Naive B cell (primary cell): Measurements from ENCODE around the gene VWA5A. TPM values are rescaled to one million over a fixed set of nuclear protein-coding genes. Genes with fewer than 3 reads are reported as not detected.
"Not testable (repeated sequence)": the region's sequence is repeated elsewhere in the genome, so short reads cannot be mapped to it uniquely, and the experiment has no call there.

ENCODE experiments used
- ATAC-seq, 2 donors: fragments of 150-1000 bp; cut with Tn5 transposase; 2 replicates each; pipeline ENCODE4 v1.10.0; 2021; ENCODE audit warnings: low read depth in 2 of 2, mild to moderate bottlenecking in 2 of 2, moderate library complexity in 2 of 2
- DNase-seq: peaks from one replicate; pipeline ENCODE4 v3.0.0; 2022
- H3K27ac Mint-ChIP-seq, 6 donors: one replicate each; pipeline ENCODE4 v1.8.0; 2020 to 2022; ENCODE audit warnings: mild to moderate bottlenecking in 6 of 6, mixed read lengths in 6 of 6, moderate library complexity in 5 of 6, inconsistent platforms in 2 of 6
- H3K27me3 Mint-ChIP-seq, 3 donors: one replicate each; pipeline ENCODE4 v1.8.0; 2021 to 2022; ENCODE audit warnings: mixed read lengths in 3 of 3, mild to moderate bottlenecking in 1 of 3
- H3K36me3 Mint-ChIP-seq, 2 donors: one replicate each; pipeline ENCODE4 v1.8.0; 2020 to 2022; ENCODE audit warnings: mixed read lengths in 2 of 2, inconsistent platforms in 1 of 2, mild to moderate bottlenecking in 1 of 2
- H3K4me1 Mint-ChIP-seq, 3 donors: one replicate each; pipeline ENCODE4 v1.8.0; 2020 to 2022; ENCODE audit warnings: mixed read lengths in 3 of 3, inconsistent platforms in 1 of 3, mild to moderate bottlenecking in 1 of 3, moderate library complexity in 1 of 3
- H3K4me3 Mint-ChIP-seq, 8 donors: one replicate each; pipeline ENCODE4 v1.8.0; 2020 to 2022; ENCODE audit warnings: mild to moderate bottlenecking in 8 of 8, mixed read lengths in 8 of 8, moderate library complexity in 8 of 8, inconsistent platforms in 2 of 8
- H3K9me3 Mint-ChIP-seq, 7 donors: one replicate each; pipeline ENCODE4 v1.8.0; 2020 to 2022; ENCODE audit warnings: mixed read lengths in 7 of 7, mild to moderate bottlenecking in 5 of 7, inconsistent platforms in 2 of 7, moderate library complexity in 1 of 7
- polyA plus RNA-seq, 6 donors: library from polyadenylated mRNA; unstranded; fragments of 300-500 nt; fragmentation: Illumina TruSeq; gene quantifications; one replicate each; pipeline ENCODE4 v1.2.3, GENCODE V29; 2021; ENCODE audit warnings: low read depth in 6 of 6

The VWA5A gene
- polyA plus RNA-seq, 6 donors from 2014 or later, result 4.5 to 15.8 (median 11.6) TPM; not detected in 1

DNA sequence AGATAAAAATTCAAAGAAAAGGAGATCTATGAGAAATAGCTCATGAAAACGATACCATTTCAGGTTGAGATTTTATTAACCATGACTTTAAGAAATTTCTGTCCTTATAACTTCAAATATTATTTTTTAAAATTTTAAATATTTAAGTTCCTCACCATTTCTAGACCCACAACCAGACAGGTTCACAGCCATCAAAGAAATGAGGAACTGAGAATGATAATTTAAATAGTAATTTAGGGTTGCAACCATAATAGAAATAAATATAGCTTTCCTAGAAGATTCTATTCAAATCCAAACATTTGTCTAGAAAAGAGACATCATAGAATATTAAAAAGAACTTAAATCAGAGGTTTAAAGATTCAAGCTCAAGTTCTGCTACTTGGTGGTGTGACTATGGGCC is 5.9 kb upstream of the VWA5A start:
- no peaks in the 10 kb centered on the region for H3K9me3 Mint-ChIP-seq
- no peak overlapping the region for H3K27ac Mint-ChIP-seq
- ATAC-seq (peak; percentile 49 to 57), DNase-seq (no peak)
- peaks cover 3 to 9% (median 8%) of the 10 kb centered on the region in 3 donors for H3K4me1 Mint-ChIP-seq
- H3K36me3 Mint-ChIP-seq, result no peaks in the 10 kb centered on the region
- no peak overlapping the region for H3K4me3 Mint-ChIP-seq
- H3K27me3 Mint-ChIP-seq, result peaks cover 10 to 16% (median 12%) of the 10 kb centered on the region in 3 donors

DNA sequence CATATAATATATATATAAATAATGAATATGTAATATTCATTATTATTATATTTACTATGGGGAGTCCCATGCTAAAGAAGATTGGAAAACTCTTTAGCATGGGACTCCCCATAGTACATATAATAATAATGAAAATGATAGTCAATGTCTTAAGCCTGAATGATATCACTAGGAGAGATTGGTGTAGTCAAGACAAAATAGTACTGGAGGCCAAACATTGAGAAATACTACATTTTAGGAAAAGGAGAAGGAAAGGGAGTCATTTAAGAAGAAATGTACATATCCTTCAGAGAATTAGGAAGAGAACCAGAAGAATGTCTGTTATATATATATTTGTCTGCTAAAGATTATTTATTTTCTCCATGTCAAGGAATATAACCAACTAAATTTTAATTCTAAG is 5.0 kb upstream of the VWA5A start:
- peaks cover 4 to 13% (median 8%) of the 10 kb centered on the region in 3 donors for H3K27me3 Mint-ChIP-seq
- no peak overlapping the region for H3K27ac Mint-ChIP-seq
- peaks cover 3 to 14% (median 12%) of the 10 kb centered on the region in 3 donors for H3K4me1 Mint-ChIP-seq
- DNase-seq (no peak), ATAC-seq (no peak)
- H3K36me3 Mint-ChIP-seq, result no peaks in the 10 kb centered on the region
- H3K9me3 Mint-ChIP-seq, result no peaks in the 10 kb centered on the region
- H3K4me3 Mint-ChIP-seq, result no peak overlapping the region

DNA sequence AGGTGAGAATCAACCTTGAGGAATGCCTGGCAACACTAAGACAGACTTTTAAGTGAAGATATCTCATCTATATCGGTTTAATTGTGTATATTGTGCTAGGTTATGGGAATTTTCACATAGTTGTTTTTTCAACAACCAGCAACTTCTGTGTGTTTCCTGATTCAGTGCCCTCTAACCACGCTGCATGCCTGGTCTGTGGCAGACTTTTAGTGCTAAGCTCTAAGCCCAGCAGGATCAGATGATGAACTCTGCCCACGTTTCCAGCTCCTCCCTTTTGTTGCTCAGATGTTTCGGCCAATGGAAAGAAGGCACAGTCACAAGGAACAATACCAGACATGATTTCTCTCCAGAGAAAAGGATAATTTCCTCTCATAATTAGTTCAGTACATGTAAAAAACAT is 1.4 kb upstream of the VWA5A start:
- Mint-ChIP-seq H3K4me1 (peaks cover 8 to 22% (median 13%) of the 10 kb centered on the region in 3 donors), H3K9me3 (no peaks in the 10 kb centered on the region), H3K4me3 (no peak overlapping the region), H3K27me3 (peaks cover 0 to 11% (median 3%) of the 10 kb centered on the region in 3 donors), H3K36me3 (peaks cover 0 to 2% of the 10 kb centered on the region in 2 donors), H3K27ac (no peak overlapping the region)
- ATAC-seq (no peak), DNase-seq (no peak)

DNA sequence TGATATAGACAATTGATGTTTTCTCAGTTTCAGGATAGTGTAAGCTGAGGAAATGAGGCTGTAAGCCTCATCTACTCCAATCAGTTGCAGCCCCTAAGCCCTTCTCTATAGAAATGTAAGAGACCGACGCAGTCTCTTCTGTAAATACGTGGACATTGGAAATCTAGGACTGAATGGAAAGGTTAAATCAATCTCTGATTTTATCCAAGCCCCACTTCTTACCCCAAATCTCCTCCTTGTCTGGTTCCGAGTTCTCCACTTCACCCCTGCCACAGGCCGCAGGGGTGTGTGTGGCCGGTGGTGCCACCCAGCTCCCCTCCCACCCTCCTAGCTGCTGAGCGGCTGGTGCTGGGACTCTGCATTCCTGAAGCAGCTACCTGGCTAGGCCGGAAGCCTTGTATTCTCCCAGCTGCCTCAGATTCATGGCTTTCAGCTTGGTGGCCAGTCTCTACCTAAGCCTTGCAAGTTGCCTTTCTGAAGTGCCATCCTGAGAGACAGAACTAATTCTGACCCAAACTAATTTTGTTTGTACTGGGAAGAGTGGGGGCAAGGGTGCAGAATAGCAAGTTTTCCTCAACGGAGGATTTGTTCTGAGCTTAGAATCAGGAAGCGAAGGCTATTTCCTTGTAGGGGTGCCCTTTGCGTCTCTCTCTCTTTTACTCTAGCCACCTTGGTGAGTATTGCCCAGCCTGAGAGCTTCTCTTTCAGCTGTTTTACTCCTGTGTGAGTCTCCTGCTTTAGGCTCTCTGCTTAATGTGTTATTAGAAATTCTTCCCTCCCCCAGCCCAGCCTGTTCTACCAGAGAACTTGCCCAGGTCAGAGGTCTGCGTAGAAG is 749 bp downstream of the VWA5A start:
- H3K27me3 Mint-ChIP-seq, result peaks cover 0 to 11% (median 3%) of the 10 kb centered on the region in 3 donors

DNA sequence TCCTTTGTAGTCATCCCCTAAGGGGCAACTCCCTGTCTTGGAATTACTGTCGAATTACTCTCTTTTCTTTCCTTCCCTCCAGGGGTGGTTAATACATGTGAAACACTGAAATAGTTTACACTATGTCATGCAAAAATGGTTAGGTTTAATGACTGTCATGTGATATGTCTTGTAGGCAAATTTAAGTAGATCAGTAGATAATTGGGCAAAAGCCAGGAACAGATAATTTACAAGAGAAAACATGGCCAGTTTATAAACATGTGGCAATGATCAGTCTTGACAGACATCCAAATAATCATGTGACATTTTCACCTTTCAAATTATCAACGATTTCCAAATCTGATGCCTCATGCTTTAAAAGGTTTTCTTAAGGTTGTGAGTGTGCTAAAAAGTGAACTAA is 3.9 kb downstream of the VWA5A start:
- DNase-seq, result no peak
- Mint-ChIP-seq H3K36me3 (peaks cover 0 to 4% of the 10 kb centered on the region in 2 donors), H3K27me3 (peaks cover 0 to 5% (median 0%) of the 10 kb centered on the region in 3 donors), H3K27ac (no peak overlapping the region), H3K4me3 (no peak overlapping the region), H3K9me3 (no peaks in the 10 kb centered on the region), H3K4me1 (peaks cover 8 to 17% (median 13%) of the 10 kb centered on the region in 3 donors)
- no peak for ATAC-seq

More for the DNA sequence above, 749 bp downstream of the VWA5A start:
- H3K9me3 Mint-ChIP-seq, result no peaks in the 10 kb centered on the region
- ATAC-seq, result no peak
- no peak for DNase-seq
- peak overlapping the region; percentile 29 to 96 (median 85) for H3K4me3 Mint-ChIP-seq
- peaks cover 8 to 17% (median 13%) of the 10 kb centered on the region in 3 donors for H3K4me1 Mint-ChIP-seq
- H3K36me3 Mint-ChIP-seq, result peaks cover 0 to 4% of the 10 kb centered on the region in 2 donors
- peak overlapping the region in 2 of 6 donors; percentile 59 to 62 for H3K27ac Mint-ChIP-seq

DNA sequence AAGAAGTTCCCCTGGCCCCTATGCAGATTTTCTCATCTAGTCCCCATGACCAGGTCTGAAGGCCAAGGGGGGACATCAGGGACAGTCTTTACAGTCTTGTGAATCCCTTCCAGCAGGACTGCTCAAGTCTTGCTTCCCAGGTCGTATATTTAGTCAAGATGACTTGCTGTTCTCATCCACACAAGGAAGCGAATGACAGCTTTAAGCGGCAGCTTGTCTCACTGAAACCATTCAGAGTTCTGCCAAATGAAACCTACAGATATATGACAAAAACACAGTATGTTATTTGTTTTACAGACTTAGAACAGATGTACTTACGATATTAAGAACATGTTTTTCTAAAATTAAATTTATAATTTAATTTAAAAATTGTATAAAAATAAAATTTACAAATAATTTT is 5.6 kb downstream of the VWA5A start:
- Mint-ChIP-seq H3K4me1 (peaks cover 2 to 5% (median 3%) of the 10 kb centered on the region in 3 donors), H3K27ac (peak overlapping the region in 2 of 6 donors; percentile 36 to 83), H3K4me3 (no peak overlapping the region), H3K27me3 (peaks cover 0 to under 1% (median 0%) of the 10 kb centered on the region in 3 donors), H3K9me3 (peaks cover 0 to 3% (median 0%) of the 10 kb centered on the region in 7 donors), H3K36me3 (peaks cover 0 to 4% of the 10 kb centered on the region in 2 donors)
- no peak for DNase-seq
- no peak for ATAC-seq

DNA sequence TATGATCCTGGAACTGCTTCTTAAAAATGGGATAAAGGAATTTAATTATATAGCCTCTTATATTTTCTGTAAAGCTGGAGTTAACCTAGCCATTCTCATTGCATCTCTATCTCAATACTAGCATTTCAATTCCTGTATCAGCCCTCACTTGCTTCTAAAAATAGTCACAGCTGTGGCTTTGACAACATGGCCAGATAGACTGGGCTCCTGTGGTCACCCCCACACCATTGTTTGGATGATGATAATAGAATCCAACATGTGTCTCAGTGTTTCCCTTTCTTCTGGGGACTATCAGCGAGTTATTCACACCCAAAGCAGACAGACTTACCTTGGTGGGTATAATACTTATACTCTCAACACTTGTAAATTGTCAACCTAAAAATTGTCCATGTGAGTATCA is 6.9 kb downstream of the VWA5A start:
- DNase-seq, result no peak
- H3K9me3 Mint-ChIP-seq, result peaks cover 0 to 5% (median 0%) of the 10 kb centered on the region in 7 donors
- H3K4me1 Mint-ChIP-seq, result no peaks in the 10 kb centered on the region
- no peak for ATAC-seq
- no peak overlapping the region for H3K27ac Mint-ChIP-seq
- H3K36me3 Mint-ChIP-seq, result peaks cover 0 to 4% of the 10 kb centered on the region in 2 donors
- H3K4me3 Mint-ChIP-seq, result no peak overlapping the region
- H3K27me3 Mint-ChIP-seq, result no peaks in the 10 kb centered on the region

DNA sequence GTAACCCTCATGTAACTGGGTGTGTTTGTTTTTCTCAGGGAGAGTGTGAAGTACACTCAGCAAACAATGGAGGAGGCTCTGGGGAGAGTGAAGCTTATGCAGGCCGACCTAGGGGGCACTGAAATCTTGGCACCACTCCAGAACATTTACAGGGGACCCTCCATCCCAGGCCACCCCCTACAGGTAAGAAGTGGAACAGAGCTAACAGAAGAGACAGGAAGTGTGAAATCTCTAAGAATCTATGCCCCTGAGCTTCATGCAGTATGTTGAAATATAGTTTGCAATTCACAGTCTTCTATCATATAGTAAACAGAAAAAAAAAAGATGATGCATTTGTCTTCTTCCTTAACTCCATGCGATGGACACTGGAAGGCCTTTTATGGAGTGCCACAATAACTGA is 8.4 kb downstream of the VWA5A start:
- peaks cover 0 to 15% (median 6%) of the 10 kb centered on the region in 7 donors for H3K9me3 Mint-ChIP-seq
- H3K4me1 Mint-ChIP-seq, result no peaks in the 10 kb centered on the region
- H3K4me3 Mint-ChIP-seq, result no peak overlapping the region
- H3K27me3 Mint-ChIP-seq, result no peaks in the 10 kb centered on the region
- ATAC-seq, result no peak
- H3K36me3 Mint-ChIP-seq, result peaks cover 0 to 4% of the 10 kb centered on the region in 2 donors
- H3K27ac Mint-ChIP-seq, result no peak overlapping the region
- DNase-seq, result no peak

DNA sequence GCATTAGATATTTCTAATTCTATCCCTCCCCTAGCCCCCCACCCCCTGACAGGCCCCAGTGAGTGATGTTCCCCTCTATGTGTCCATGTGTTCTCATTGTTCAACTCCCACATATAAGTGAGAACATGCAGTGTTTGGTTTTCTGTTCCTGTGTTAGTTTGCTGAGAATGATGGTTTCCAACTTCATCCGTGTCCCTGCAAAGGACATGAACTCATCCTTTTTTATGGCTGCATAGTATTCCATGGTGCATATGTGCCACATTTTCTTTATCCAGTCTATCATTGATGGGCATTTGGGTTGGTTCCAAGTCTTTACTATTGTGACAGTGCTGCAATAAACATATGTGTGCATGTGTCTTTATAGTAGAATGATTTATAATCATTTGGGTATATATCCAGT is 11.9 kb downstream of the VWA5A start:
- not testable (repeated sequence) for ATAC-seq, H3K27me3 Mint-ChIP-seq, H3K4me3 Mint-ChIP-seq, H3K4me1 Mint-ChIP-seq, H3K27ac Mint-ChIP-seq, H3K36me3 Mint-ChIP-seq, DNase-seq
- H3K9me3 Mint-ChIP-seq, result peaks cover 3 to 21% (median 6%) of the 10 kb centered on the region in 7 donors

DNA sequence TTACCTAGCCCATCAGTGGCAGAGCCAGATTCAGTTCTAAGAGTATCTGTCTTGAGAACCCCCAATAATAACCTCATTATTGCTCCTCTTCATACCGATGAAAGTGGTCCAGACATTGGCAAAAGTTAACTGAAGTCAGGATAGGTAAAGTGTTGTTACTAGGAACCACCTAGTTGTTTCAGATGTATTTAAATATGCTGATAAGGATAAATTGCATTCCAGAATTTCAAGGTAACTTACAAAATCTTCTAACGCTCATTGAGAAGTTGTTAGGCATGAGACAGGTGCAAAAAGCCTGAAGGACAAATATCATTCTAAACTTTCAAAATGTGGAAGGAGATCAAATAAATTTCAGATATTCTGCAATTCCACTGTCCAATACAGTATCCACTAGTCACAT is 27.8 kb downstream of the VWA5A start:
- Mint-ChIP-seq H3K36me3 (peaks cover 6 to 30% of the 10 kb centered on the region in 2 donors), H3K4me3 (no peak overlapping the region), H3K27ac (peak overlapping the region in 1 of 6 donors; percentile 24), H3K27me3 (no peaks in the 10 kb centered on the region), H3K4me1 (no peaks in the 10 kb centered on the region), H3K9me3 (peaks cover 11 to 23% (median 12%) of the 10 kb centered on the region in 7 donors)
- DNase-seq, result no peak
- no peak for ATAC-seq

DNA sequence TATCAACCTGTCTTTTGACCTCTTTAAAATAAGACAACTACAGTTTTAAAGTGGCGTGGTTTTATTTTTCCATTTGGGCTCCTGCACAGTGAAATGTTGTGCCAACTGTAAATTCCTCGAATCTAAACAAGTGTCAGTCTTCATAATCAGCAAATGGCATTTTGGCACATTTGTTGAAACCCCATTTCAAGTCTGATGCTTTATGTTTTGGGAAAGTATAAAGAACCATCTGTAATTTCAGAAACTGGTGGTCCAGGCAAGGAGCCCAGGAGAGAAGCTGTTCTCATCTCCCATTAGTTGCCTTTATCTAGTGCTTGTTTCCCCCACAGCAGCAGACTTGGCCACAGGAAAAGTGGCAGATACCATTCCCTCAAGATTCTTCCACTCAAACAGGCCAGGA is 32.7 kb downstream of the VWA5A start:
- Mint-ChIP-seq H3K4me1 (no peaks in the 10 kb centered on the region), H3K4me3 (no peak overlapping the region), H3K27me3 (no peaks in the 10 kb centered on the region), H3K27ac (no peak overlapping the region), H3K36me3 (no peaks in the 10 kb centered on the region), H3K9me3 (peaks cover 0 to 4% (median 0%) of the 10 kb centered on the region in 7 donors)
- ATAC-seq (no peak), DNase-seq (no peak)

DNA sequence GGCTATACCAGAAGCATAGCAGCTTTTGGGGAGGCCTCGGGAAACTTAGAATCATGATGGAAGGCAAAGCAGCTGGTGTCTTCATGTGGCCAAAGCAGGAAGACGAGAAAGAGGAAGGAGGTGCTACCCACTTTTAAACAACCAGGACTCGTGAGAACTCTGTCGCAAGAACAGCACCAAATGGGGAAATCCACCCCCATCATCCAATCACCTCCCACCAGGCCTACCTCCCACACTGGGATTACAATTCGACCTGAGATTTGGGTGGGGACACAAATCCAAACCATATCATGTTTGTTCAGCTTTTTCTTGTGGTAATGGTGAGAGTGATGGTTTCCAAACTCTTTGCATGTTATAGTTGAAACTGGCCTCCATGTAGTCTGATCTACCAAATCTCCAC is 35.4 kb downstream of the VWA5A start:
- Mint-ChIP-seq H3K4me1 (no peaks in the 10 kb centered on the region), H3K27me3 (no peaks in the 10 kb centered on the region), H3K4me3 (no peak overlapping the region), H3K36me3 (no peaks in the 10 kb centered on the region), H3K9me3 (peaks cover 0 to 4% (median 0%) of the 10 kb centered on the region in 7 donors), H3K27ac (no peak overlapping the region)
- peak; percentile 42 to 67 for ATAC-seq
- no peak for DNase-seq

DNA sequence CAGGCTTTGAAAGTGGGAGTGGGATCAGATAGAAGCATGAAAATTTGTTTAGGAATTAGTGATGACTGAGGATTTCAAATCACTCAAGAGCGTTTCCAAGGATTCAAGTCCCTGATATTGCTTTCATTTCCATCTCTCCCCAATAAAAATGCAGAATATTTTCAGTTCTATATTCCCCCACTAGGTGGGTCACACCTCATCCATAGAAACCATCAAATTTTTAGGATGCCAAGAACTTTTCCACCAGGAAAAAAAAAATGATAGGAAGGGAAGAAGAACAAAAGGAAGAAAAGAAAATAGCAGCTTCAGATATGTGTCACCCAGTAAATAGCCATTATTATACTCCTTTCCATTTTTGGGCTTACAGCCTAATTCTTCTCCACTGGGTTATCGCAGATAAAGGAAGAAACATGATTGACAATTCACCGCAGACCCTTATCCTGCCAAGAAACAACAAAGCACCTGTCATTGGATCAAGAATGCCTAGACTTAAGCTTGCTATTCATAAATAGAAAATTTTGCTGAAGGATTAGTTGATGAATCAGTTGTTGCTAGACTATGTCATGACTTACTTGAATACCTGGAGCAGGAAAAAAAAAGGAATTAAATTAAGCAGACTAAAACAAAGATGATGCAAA is 37.6 kb downstream of the VWA5A start:
- Mint-ChIP-seq H3K27ac (no peak overlapping the region), H3K36me3 (no peaks in the 10 kb centered on the region), H3K27me3 (peaks cover 0 to 6% (median 4%) of the 10 kb centered on the region in 3 donors), H3K9me3 (peaks cover 0 to 4% (median 0%) of the 10 kb centered on the region in 7 donors), H3K4me1 (no peaks in the 10 kb centered on the region), H3K4me3 (no peak overlapping the region)
- ATAC-seq (no peak), DNase-seq (no peak)

DNA sequence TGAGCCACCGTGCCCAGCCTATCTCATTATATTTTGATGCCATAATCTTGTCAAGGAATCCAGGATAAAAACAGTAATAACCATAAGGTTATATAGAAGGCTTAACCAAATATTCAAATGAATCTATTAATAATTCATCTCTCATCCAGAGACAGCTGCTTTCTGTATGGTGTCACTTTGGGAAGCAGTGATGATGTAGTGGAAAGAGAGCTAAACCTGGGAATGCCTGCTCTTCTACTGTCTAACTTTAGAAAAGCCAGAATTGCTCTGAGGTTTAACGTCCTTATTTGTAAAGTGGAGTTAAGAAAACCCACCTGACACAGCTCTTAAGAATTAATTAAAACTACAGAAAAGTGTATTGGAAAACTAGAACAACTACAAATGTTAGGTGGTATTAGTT is 38.6 kb downstream of the VWA5A start:
- Mint-ChIP-seq H3K27me3 (peaks cover 7 to 9% (median 8%) of the 10 kb centered on the region in 3 donors), H3K36me3 (no peaks in the 10 kb centered on the region), H3K4me3 (no peak overlapping the region), H3K4me1 (no peaks in the 10 kb centered on the region), H3K9me3 (peaks cover 0 to 6% (median 2%) of the 10 kb centered on the region in 7 donors), H3K27ac (no peak overlapping the region)
- DNase-seq, result no peak
- ATAC-seq, result no peak
